ENCODE measurements around the gene WASHC2C.

GRCh38 chr10:45817912-45818311 is 90.8 kb downstream of the WASHC2C start:
- TF ChIP-seq CTCF (IDR thresholded peaks at IDR 0.05 in 4 of 5, conservative IDR thresholded peaks at IDR 0.05 in 1 of 5) (no peak), POLR2A (IDR thresholded peaks at IDR 0.05) (no peak)
